ENCODE data around the gene COLEC12.
"Not testable (repeated sequence)": the region's sequence is repeated elsewhere in the genome, so short reads cannot be mapped to it uniquely, and the experiment has no call there.

Gene COLEC12

GRCh38 chr18:313931-314330 is 186.6 kb downstream of the COLEC12 start:
- no peak for DNase-seq

GRCh38 chr18:312415-312814 is 188.1 kb downstream of the COLEC12 start:
- DNase-seq: no peak

- DNase-seq: no peak
These were observed 190.5 kb downstream of the COLEC12 start for GRCh38 chr18:310042-310441.

GRCh38 chr18:308086-308485 is 192.4 kb downstream of the COLEC12 start:
- not testable (repeated sequence) for DNase-seq

GRCh38 chr18:306608-307255 is 193.8 kb downstream of the COLEC12 start:
- no peak for DNase-seq

GRCh38 chr18:305003-305501 is 195.4 kb downstream of the COLEC12 start:
- DNase-seq: no peak

- no peak for DNase-seq
These were observed 196.9 kb downstream of the COLEC12 start for GRCh38 chr18:303607-304006.

- DNase-seq: no peak
These were observed 197.5 kb downstream of the COLEC12 start for GRCh38 chr18:303011-303410.

GRCh38 chr18:302097-302496 is 198.4 kb downstream of the COLEC12 start:
- no peak for DNase-seq

GRCh38 chr18:297936-298335 is 202.6 kb downstream of the COLEC12 start:
- DNase-seq: no peak

- DNase-seq: no peak
These were observed 204.6 kb downstream of the COLEC12 start for GRCh38 chr18:295756-296490.

GRCh38 chr18:294566-294965 is 205.9 kb downstream of the COLEC12 start:
- no peak for DNase-seq

GRCh38 chr18:293536-293935 is 207.0 kb downstream of the COLEC12 start:
- DNase-seq: no peak

GRCh38 chr18:292271-292670 is 208.2 kb downstream of the COLEC12 start:
- DNase-seq: no peak

- DNase-seq: not testable (repeated sequence)
These were observed 210.5 kb downstream of the COLEC12 start for GRCh38 chr18:289970-290369.

GRCh38 chr18:289026-289425 is 211.5 kb downstream of the COLEC12 start:
- no peak for DNase-seq

- DNase-seq: no peak
These were observed 213.8 kb downstream of the COLEC12 start for GRCh38 chr18:286515-287310.

- no peak for DNase-seq
These were observed 214.7 kb downstream of the COLEC12 start for GRCh38 chr18:285817-286216.

- DNase-seq: no peak
These were observed 225.0 kb downstream of the COLEC12 start for GRCh38 chr18:275486-275885.

GRCh38 chr18:274313-274712 is 226.2 kb downstream of the COLEC12 start:
- no peak for DNase-seq

- no peak for DNase-seq
These were observed 227.0 kb downstream of the COLEC12 start for GRCh38 chr18:273525-273924.

GRCh38 chr18:272650-273049 is 227.9 kb downstream of the COLEC12 start:
- DNase-seq: no peak

GRCh38 chr18:269480-270095 is 230.9 kb downstream of the COLEC12 start:
- DNase-seq: no peak

Data from stimulated activated CD4-positive, alpha-beta T cell treated with anti-CD3 and anti-CD28 coated beads, Interleukin-2, amount 100 ng/mL, for 24 hours (primary cell).